BE2C (cell line): ENCODE measurements around the gene DTYMK.

Experiments used
- DNase-seq: peaks from one replicate; pipeline ENCODE4 v3.0.0-alpha.2; 2020
- H3K27me3 ChIP-seq: fragments of 250-450 bp; sonication (Bioruptor Pico); 2 replicates; pipeline ENCODE4 v1.5.1; 2020; ENCODE audit warnings: mild to moderate bottlenecking
- H3K36me3 ChIP-seq: fragments of 250-450 bp; sonication (Bioruptor Pico); 2 replicates; pipeline ENCODE4 v1.5.1; 2020; ENCODE audit warnings: mild to moderate bottlenecking
- H3K4me1 ChIP-seq: fragments of 250-450 bp; sonication (Bioruptor Pico); 2 replicates; pipeline ENCODE4 v1.5.1; 2020
- H3K4me3 ChIP-seq: 2 replicates; pipeline ENCODE4 v1.5.1; 2011; ENCODE audit warnings: low read depth, low read length
- H3K9me3 ChIP-seq: fragments of 250-450 bp; sonication (Bioruptor Pico); 2 replicates; pipeline ENCODE4 v1.5.1; 2020
- TF ChIP-seq, protein P1 (sequence below): IDR thresholded peaks from 2 replicates; pipeline ENCODE4 v1.5.1; 2012; ENCODE audit warnings: mild to moderate bottlenecking, low read depth, low read length

DTYMK gene

GRCh38 chr2:241686324-241686649 lies 328 bp downstream of the DTYMK start:
- peaks cover 47% of the 10 kb centered on the region for H3K36me3 ChIP-seq
- H3K27me3 ChIP-seq, result no peaks in the 10 kb centered on the region
- DNase-seq, result no peak
- H3K9me3 ChIP-seq, result no peaks in the 10 kb centered on the region
- no peaks in the 10 kb centered on the region; the same call in 1 of the 2 replicates for H3K4me1 ChIP-seq
- TF ChIP-seq, protein P1, sequence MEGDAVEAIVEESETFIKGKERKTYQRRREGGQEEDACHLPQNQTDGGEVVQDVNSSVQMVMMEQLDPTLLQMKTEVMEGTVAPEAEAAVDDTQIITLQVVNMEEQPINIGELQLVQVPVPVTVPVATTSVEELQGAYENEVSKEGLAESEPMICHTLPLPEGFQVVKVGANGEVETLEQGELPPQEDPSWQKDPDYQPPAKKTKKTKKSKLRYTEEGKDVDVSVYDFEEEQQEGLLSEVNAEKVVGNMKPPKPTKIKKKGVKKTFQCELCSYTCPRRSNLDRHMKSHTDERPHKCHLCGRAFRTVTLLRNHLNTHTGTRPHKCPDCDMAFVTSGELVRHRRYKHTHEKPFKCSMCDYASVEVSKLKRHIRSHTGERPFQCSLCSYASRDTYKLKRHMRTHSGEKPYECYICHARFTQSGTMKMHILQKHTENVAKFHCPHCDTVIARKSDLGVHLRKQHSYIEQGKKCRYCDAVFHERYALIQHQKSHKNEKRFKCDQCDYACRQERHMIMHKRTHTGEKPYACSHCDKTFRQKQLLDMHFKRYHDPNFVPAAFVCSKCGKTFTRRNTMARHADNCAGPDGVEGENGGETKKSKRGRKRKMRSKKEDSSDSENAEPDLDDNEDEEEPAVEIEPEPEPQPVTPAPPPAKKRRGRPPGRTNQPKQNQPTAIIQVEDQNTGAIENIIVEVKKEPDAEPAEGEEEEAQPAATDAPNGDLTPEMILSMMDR, result no peak
- peak overlapping the region; percentile 98 for H3K4me3 ChIP-seq

DNA sequence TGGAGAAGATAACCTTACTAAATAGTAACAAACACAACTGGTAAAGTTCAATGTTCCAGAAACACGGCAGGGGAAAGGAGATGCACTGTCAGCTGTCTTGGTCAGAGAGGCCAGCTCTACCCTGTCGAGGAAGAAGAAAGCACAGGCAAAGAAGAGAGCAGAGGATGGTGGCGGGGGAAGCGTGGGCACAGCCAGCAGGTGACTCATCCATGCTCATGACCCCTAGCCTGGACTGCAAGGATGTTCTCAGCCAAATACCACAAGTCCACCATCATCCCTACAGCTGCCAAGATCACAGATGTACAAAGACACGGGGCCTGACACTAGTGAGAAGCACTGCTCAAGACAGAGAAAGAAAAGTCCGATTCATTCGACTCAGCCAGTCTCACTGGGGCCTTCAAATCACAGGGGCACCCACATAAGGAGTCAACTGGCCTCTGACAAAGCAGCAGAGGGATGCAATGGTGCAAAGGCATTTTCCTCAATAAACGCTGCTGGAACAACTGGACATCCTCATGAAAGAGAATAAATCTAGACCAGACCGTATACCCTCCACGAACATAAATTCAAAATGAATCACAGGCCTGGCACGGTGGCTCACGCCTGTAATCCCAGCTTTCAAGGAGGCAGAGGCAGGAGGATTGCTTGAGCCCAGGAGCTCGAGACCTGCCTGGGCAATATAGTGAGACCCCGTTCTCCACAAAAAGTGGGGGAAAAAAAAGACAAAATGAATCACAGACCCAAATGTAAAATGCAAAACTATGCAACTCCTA lies 5.6 kb downstream of the DTYMK start:
- H3K4me1 ChIP-seq, result no peaks in the 10 kb centered on the region
- H3K4me3 ChIP-seq, result no peak overlapping the region
- peaks cover 82% of the 10 kb centered on the region for H3K36me3 ChIP-seq
- no peaks in the 10 kb centered on the region for H3K27me3 ChIP-seq
- H3K9me3 ChIP-seq, result no peaks in the 10 kb centered on the region
- TF ChIP-seq, protein P1, result no peak
- DNase-seq, result no peak

DNA sequence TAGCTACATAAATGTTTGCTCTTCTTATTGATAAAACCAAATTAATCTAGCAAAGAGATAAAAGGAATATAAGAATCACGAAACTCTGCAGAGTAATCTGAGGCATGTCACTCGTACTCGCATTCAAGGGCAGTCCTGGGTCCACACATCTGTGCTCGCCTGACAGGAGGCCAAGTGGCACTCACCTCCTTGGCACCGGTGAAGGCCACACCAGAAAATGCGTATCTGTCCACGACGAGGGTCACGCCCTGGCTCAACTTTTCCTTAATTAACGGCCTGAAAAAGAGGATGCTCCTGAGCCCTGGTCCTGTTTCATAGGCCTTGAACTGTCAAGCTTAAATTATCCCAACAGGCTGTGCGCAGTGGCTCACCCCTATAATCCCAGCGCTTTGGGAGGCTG lies 6.6 kb downstream of the DTYMK start:
- Histone ChIP-seq H3K27me3 (no peaks in the 10 kb centered on the region), H3K36me3 (peaks cover 88% of the 10 kb centered on the region), H3K4me3 (no peak overlapping the region), H3K4me1 (no peaks in the 10 kb centered on the region), H3K9me3 (no peaks in the 10 kb centered on the region)
- DNase-seq, result no peak
- TF ChIP-seq, protein P1, result no peak

DNA sequence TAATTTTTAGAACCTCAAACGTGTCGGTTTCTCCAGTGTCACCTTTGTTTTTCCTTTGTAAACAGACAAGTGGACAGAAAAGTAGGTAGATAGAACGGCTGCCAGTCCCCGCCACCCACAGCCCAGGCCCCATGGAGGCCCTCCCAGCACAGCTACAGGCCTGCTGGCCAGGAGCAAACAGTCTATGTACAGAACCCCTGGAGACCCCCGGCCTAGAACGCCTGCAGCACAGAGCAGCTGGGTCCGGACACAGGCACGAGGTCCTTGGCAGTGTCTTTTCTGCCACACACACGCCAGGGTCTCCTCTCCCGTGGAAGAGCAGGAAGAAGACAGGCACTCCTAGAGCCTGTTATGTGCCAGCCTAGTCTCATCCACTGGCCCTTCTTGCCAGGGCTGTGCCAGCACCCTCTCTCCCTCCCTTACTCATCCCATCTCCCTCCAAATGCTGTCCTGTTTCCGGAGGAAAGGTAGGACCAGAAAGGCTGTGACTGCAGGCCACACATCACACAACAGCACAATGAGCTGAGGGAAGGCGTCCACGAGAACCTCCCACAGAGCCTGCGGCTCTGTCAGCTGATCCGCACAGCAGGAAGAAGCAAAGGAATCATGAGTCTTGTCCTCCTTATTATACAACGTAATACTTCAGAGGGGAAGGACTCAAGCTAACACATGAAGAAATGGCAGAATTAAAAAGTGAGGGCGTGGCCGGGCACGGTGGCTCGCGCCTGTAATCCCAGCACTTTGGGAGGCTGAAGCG lies 7.7 kb downstream of the DTYMK start:
- TF ChIP-seq, protein P1, result no peak
- no peak for DNase-seq
- H3K4me1 ChIP-seq, result no peaks in the 10 kb centered on the region
- no peak overlapping the region for H3K4me3 ChIP-seq
- H3K9me3 ChIP-seq, result no peaks in the 10 kb centered on the region
- H3K36me3 ChIP-seq, result peaks cover 87% of the 10 kb centered on the region
- H3K27me3 ChIP-seq, result no peaks in the 10 kb centered on the region

GRCh38 chr2:241678307-241678706 lies 8.3 kb downstream of the DTYMK start:
- peaks cover 88% of the 10 kb centered on the region for H3K36me3 ChIP-seq
- no peaks in the 10 kb centered on the region for H3K4me1 ChIP-seq
- H3K27me3 ChIP-seq, result no peaks in the 10 kb centered on the region
- no peak for DNase-seq
- TF ChIP-seq, protein P1, result no peak
- no peak overlapping the region for H3K4me3 ChIP-seq
- H3K9me3 ChIP-seq, result no peaks in the 10 kb centered on the region

DNA sequence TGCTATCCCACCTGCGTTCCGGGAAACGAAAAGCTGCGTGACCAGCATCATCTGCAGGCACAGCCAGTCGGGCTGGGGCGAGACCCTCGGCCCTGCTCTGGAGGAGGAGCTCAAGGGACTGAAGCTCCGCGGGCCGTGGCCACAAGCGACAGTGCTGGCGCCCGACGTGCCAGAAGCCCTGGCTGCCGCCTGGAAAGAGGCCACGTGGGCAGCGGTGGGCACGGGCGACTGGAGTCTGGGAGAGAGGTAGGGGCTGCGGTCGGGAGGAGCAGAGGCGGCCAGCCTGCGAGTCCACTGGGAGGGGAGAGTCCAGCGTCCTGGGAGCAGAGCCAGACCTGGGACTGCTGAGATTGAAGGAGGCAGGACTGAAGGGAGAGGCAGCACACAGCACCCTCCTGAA lies 9.2 kb downstream of the DTYMK start:
- peaks cover 80% of the 10 kb centered on the region for H3K36me3 ChIP-seq
- H3K9me3 ChIP-seq, result no peaks in the 10 kb centered on the region
- DNase-seq, result no peak
- no peaks in the 10 kb centered on the region for H3K4me1 ChIP-seq
- no peak overlapping the region for H3K4me3 ChIP-seq
- TF ChIP-seq, protein P1, result no peak
- no peaks in the 10 kb centered on the region for H3K27me3 ChIP-seq
